Caki2 (cell line): ENCODE measurements around the gene KIAA1217. TPM values are rescaled to one million over a fixed set of nuclear protein-coding genes. Genes with fewer than 3 reads are reported as not detected.

Experiments used
- DNase-seq: peaks from one replicate; pipeline ENCODE4 v3.0.0-alpha.2; 2015; ENCODE audit warnings: low read depth
- in situ Hi-C: cut with HindIII; loops from 2 replicates; pipeline ENCODE4 v1.10.0; 2016; ENCODE audit warnings: low sequenced_read_pairs, low pct_unique_long_range_greater_than_20kb, mixed read lengths
- total RNA-seq: library from RNA; depleted of rRNA; stranded (reverse); fragments of >200 nt; shearing (Covaris generic); gene quantifications from 2 replicates; pipeline ENCODE4 v1.2.3, GENCODE V29; 2014; ENCODE audit warnings: low replicate concordance

The KIAA1217 gene
- total RNA-seq, 1 experiment from 2014 or later, result 0.95 TPM

DNA sequence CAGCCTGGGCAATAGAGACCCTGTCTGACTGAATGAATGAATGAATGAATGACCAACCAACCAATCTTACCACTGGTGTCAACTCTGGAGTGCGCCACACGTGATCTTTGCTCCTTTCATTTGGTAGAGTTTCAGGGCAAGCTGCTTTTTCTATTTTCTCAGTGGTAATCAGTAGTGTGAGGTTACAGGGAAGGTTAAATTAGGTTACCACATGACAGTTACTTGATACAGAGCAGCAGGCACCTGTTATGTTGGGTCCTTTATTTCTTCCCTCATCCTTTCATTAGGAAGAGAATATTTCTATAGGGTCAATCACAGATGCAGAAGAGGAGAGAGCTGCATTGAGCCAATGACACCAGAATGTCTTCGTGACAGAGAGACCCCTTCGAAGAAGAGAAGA is 167.8 kb downstream of the KIAA1217 start:
- no peak for DNase-seq
- in situ Hi-C loops, result no loop called here

DNA sequence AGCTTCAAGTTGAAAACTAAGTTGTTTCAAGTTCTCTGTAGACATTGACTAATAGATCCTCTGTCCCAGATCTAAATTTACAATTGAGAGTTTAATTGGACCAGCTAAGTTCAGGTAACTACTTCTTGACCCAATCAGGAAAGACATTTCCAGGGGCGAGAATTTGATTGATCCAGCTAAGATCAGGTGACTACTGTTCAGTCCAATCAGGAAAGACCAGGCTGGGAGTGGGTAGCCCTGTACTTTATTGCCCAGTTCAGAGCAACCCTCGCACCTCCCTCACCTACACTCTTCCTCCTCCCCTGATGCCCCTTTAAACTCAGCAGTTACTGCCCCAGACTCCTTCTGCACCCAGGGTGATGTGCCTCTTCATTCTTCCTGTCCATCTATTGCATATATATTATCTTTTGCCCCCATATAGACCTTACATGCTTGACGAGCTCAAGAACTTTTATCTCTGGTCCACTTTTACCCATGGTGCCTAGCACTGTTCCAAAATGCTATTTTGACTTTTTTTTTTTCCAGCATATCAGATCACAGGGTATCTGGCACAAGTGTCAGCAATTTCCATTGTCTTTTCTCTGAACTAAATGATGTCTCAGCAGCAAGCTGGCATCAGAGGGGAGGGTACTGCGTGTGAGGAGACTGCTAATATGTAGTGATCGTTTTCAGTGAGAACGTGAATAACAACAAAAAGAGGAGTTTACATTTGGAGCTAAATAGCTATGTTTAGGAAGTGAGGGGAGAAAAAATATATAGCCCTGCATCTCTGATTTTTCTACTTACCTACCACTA is 169.4 kb downstream of the KIAA1217 start:
- in situ Hi-C loops, result no loop called here

GRCh38 chr10:24381235-24382010 is 172.5 kb downstream of the KIAA1217 start:
- no peak for DNase-seq
- in situ Hi-C loops, result no loop called here

More for the DNA sequence above, 169.4 kb downstream of the KIAA1217 start:
- no peak for DNase-seq

DNA sequence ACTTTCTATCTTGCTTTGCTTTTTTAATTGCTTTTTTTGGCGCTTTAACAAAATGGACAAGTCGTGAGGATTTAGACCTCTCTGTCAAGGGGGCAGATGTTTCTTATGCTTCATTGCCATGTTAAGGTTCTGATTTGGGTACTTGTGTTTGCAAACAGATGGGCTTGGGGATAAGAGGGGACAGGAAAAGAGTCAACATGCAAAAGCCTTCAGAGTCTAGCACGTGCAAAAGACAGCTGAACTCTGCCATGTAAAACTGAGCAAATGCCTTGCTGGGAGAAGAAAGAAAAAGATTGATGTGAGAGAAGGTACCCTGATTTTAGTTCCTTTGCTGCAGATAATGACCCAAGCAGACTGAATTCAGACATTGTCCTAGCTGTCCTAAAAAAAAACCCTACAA is 173.1 kb downstream of the KIAA1217 start:
- in situ Hi-C loops, result no loop called here
- DNase-seq, result no peak

GRCh38 chr10:24382596-24382978 is 173.6 kb downstream of the KIAA1217 start:
- DNase-seq, result peak; percentile 25

DNA sequence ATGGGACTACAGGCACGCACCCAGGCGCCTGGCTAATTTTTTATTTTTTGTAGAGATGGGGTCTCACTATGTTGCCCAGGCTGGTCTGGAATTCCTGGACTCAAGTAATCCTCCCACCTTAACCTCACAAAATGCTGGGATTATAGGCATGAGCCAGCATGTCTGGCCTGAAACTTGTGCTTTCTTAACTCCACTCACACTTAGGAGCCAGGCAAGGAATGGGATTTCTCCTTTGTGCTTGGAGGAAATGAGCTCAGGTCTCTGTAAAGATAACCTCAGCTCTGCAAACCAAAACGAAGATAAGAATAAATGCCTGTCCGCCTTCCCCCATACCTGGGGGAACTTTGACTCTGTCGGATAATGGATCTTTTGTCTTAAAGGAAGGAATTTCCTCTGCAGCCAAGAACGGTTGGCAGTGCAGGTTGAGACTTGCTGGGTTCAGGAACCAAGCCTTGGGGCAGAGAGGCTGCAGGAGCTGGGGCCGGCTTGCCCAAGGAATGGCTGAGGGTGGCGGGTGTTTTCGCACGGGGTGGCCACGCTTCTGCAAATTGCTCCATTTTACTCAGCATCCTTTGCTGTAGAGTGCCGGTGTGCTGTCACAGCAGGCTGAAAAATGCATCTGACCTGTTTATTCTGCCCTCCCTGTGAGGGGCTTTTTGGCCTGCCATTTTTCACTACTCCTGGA is 174.2 kb downstream of the KIAA1217 start:
- in situ Hi-C loops, result no loop called here
- DNase-seq, result no peak

More at GRCh38 chr10:24382596-24382978, 173.6 kb downstream of the KIAA1217 start:
- in situ Hi-C loops, result no loop called here

DNA sequence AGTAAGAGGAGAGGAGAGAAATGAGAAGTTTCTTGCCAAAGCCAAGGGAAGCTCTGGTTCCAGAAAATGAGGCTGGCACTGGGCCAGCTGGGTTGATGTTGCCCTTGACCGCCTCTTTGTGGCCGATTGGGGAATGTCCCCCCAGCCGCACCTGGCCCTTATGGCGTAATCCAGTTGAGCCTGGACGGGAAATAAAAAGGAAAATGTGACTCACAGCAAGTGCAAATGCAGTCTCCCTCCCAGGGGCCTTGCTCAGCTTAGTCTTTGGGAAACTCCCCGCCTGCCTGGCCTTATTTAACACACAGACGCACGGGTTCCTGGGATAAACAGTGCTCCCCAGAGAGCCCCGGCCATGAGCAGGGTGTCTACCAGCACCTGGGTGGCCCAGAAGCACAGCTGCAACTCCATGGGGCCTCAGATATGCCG is 174.8 kb downstream of the KIAA1217 start:
- in situ Hi-C loops, result no loop called here
- DNase-seq, result peak; percentile 96

- no peak for DNase-seq
- in situ Hi-C loops, result no loop called here
These were observed 176.0 kb downstream of the KIAA1217 start for GRCh38 chr10:24384954-24385353.

DNA sequence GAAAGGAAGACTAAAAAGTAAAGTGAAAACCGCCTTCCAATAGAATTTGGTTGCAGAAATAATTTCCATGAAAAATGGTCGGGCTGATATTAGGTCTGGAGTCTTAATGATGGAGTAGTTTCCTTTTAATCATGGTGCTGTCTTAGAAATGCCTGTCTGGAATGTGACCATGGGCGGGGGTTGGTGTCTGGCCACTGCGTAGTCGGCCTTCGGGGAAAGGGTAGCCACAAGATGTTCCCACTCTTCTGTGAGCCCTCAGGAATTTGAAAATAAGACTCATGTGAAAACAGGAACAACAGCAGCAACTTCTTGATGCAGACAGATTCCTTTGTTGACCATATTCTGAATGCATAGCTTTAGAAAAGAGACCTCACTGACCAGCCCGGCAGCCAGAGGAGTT is 176.8 kb downstream of the KIAA1217 start:
- in situ Hi-C loops, result no loop called here
- DNase-seq, result no peak

DNA sequence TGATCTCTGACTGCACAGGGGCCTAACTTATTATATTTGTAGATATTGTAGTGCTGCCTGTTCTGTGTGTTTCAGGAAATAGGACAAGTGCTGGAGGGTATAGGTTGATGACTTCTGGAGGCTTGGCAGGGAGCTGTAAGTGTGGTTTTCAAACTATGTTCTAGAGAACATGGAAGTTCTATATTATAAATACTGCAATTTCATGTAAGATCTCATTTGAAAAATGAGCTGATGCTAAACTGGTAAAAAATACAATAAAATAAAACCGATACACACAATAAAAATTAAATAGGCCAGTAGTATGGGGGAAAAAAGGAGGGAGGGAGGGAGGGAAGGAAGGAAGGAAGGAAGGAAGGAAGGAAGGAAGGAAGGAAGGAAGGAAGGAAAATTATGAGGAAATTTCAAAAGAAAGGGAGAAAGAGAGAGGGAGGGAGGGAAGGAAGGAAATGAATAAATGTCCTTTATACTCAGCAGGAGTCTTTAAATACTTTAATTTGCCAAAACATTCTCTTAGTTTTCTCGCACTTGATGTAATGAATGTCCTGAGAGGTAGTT is 181.3 kb downstream of the KIAA1217 start:
- DNase-seq, result no peak
- in situ Hi-C loops, result no loop called here

- DNase-seq, result no peak
- in situ Hi-C loops, result no loop called here
These were observed 181.8 kb downstream of the KIAA1217 start for GRCh38 chr10:24390746-24391145.

GRCh38 chr10:24393201-24393600 is 184.3 kb downstream of the KIAA1217 start:
- DNase-seq, result no peak
- in situ Hi-C loops, result no loop called here

GRCh38 chr10:24394461-24395190 is 185.7 kb downstream of the KIAA1217 start:
- in situ Hi-C loops, result no loop called here
- DNase-seq, result no peak

- no peak for DNase-seq
- in situ Hi-C loops, result no loop called here
These were observed 187.5 kb downstream of the KIAA1217 start for GRCh38 chr10:24396396-24396795.

DNA sequence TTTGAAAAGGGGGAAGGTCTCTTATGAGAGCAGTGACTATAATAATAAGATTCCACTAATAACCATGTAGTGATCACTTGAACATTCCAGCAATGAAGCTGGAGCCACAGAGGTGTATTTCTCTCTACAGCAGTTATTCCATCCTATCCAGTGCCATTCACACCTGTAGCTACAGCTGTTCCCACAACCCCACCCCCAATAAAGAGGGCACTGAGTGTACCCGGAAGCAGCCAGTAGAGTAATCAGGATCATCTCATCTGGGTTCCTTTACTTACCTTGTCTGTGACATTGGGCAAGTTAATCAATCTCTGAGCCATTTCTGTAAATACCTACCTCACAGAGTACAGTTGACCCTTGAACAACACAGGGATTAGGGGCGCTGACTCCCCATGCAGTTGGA is 188.7 kb downstream of the KIAA1217 start:
- in situ Hi-C loops, result no loop called here
- no peak for DNase-seq

- DNase-seq, result no peak
- in situ Hi-C loops, result no loop called here
These were observed 195.6 kb downstream of the KIAA1217 start for GRCh38 chr10:24404567-24404966.

GRCh38 chr10:24405635-24406034 is 196.7 kb downstream of the KIAA1217 start:
- in situ Hi-C loops, result no loop called here
- DNase-seq, result no peak

DNA sequence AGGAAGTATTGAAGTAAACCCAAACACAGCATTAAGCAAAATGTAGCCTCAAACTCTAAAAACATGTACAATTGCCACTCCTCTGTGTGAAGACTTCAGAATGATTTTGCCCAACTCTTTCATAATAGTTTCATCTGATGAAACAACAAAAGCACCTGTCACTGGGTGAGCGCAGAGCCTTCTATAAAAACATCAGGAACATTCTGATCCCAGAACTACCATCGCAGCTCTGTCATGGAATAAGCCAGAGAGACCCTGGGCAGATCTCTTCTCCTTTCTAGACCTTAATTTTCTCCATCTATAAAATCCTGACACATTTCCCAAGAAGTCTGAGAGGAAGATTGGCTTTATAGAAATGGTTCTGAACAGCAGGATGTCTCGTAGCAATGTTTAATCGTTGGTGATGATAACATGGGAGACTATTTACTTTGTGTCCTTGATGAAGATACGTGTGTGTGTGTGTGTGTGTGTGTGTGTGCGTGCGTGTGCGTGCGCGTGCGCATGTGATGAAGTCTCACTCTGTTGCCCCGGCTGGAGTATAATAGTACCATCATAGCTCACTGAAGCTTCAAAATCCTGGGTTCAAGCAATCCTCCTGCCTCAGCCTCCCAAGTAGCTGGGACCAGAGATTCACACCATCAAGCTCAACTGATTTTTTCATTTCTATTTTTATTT is 198.0 kb downstream of the KIAA1217 start:
- in situ Hi-C loops, result no loop called here
- DNase-seq, result no peak
